Effector memory CD4-positive, alpha-beta T cell (primary cell): ENCODE results near the gene FOXN3.

Experiments
- DNase-seq, 3 donors: peaks; one replicate each; pipeline ENCODE4 v3.0.0-alpha.2; 2020
- H3K27ac ChIP-seq: 2 replicates; pipeline ENCODE4 v1.7.0; 2013; ENCODE audit warnings: mild to moderate bottlenecking, low read length, moderate library complexity; ENCODE audit not compliant: insufficient read depth, poor library complexity, severe bottlenecking
- H3K27me3 ChIP-seq: replicated peaks from 2 replicates; pipeline ENCODE4 v1.7.0; 2013; ENCODE audit warnings: mild to moderate bottlenecking, low read length; ENCODE audit not compliant: insufficient read depth, control insufficient read depth, poor library complexity, severe bottlenecking
- H3K36me3 ChIP-seq: 2 replicates; pipeline ENCODE4 v1.7.0; 2013; ENCODE audit warnings: mild to moderate bottlenecking, low read length, moderate library complexity; ENCODE audit not compliant: control insufficient read depth, insufficient read depth
- H3K4me1 ChIP-seq: 2 replicates; pipeline ENCODE4 v1.7.0; 2013; ENCODE audit warnings: low read length, mild to moderate bottlenecking; ENCODE audit not compliant: control insufficient read depth, insufficient read depth, poor library complexity, severe bottlenecking
- H3K4me3 ChIP-seq: 2 replicates; pipeline ENCODE4 v1.7.0; 2013; ENCODE audit warnings: low read length, low read depth, mild to moderate bottlenecking; ENCODE audit not compliant: insufficient read depth, poor library complexity, severe bottlenecking
- H3K9me3 ChIP-seq: 2 replicates; pipeline ENCODE4 v1.7.0; 2013; ENCODE audit warnings: mild to moderate bottlenecking, low read length, moderate library complexity; ENCODE audit not compliant: control insufficient read depth

The FOXN3 gene

DNA sequence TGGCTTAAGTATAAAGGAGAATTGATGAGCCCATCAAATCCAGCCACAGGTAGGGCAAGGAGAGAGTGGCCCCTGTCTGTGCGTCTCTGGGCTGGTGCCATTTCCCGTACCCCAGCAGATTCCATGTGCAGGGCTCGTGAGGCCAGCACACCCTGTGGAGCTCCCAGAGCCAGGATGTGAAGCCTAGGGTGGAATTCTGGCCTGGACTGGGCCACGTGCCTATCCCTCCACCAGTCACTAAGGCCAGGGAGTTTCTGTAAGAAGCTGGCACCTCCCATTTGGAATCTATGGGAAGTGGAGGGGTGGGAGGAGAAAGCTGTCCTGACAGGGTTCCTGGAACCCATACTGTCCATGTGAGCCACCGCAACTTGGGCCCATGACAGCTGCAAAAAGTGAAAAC, 148.5 kb downstream of the FOXN3 start:
- no peaks in the 10 kb centered on the region for H3K9me3 ChIP-seq
- no peaks in the 10 kb centered on the region for H3K27me3 ChIP-seq
- H3K36me3 ChIP-seq = peaks cover 4% of the 10 kb centered on the region
- peaks cover 2% of the 10 kb centered on the region for H3K4me1 ChIP-seq
- H3K27ac ChIP-seq = no peak overlapping the region
- DNase-seq = no peak
- H3K4me3 ChIP-seq = no peak overlapping the region

DNA sequence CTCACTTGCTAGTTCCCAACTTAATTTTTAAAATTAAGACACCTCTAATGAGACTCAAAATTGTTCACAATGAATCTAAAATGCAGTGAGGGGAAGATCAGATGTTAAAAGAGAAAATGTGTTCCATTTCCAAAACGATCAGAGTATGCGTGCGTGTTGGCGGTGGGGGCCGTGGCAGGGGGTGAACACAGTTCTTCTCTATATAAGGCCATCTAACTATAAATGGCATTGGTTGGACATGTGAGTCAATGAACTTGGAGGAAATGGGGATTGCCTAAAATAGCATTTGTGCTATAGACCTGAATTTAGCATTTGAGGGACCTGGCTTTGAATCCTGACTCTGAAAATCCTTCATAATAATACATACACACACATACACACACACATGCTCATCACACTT, 149.4 kb downstream of the FOXN3 start:
- Histone ChIP-seq H3K27ac (no peak overlapping the region), H3K4me1 (no peaks in the 10 kb centered on the region), H3K9me3 (no peaks in the 10 kb centered on the region), H3K36me3 (peaks cover 4% of the 10 kb centered on the region), H3K27me3 (no peaks in the 10 kb centered on the region), H3K4me3 (no peak overlapping the region)
- no peak for DNase-seq

DNA sequence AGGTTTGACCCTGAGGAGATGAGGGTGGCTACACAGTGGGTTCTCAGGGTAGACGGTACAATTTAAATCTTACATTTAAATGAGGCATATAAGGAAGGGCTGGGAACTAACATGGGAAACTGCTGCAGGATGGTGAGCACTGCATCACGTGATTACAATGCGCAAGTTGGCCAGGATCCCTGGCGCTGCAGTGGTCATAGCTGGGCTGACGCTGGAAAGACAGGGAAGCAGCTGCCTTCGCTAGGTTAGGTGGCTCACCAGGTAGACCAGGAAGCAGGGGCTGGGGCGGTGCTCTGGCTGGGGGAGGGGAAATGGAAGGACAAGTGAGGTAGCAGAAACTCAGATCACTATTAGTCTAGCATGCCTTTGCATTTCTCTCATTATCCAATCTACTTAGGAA, 149.9 kb downstream of the FOXN3 start:
- H3K27me3 ChIP-seq = no peaks in the 10 kb centered on the region
- no peaks in the 10 kb centered on the region for H3K9me3 ChIP-seq
- no peak for DNase-seq
- H3K4me1 ChIP-seq = no peaks in the 10 kb centered on the region
- peaks cover 4% of the 10 kb centered on the region for H3K36me3 ChIP-seq
- no peak overlapping the region for H3K27ac ChIP-seq
- H3K4me3 ChIP-seq = no peak overlapping the region

DNA sequence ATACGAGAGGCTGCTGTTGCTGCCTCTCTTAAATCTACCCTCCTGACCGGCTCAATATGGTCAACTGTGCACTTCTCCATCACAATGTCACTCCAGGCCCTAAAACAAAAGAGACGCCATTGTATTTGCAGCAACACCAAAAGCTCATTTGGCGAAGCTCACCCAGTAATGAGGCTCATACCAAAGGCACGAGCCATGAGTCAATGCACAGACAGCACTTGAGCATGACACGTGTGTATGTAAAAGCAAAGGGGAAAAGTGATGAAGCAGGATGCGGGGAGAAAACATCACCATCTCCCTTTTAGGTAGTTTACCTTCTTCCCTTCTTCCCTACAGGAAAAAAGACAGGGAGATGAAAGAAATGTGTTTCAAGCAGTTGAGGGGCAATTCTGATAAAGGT, 150.3 kb downstream of the FOXN3 start:
- Histone ChIP-seq H3K4me1 (no peaks in the 10 kb centered on the region), H3K27ac (no peak overlapping the region)
- DNase-seq = no peak

DNA sequence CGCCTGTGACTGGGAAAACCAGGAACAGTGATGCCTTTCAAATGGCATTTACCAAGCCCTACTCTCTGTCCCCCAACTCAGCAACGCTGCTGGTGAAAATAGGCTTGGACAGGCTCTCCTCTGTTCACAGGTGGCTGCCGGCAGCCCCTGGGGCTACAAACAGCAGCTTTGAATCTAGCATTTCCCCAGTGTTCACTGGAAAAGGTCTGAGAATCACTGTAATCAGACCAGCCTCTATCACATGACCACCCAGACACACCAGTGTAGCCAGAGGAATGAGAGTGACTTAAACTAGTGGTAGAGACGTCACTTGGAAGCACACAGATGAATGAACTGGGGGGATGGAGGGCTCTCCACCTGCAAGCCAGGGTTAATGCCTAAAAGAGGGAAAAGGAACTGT, 151.8 kb downstream of the FOXN3 start:
- DNase-seq = no peak

More for the DNA sequence above, 150.3 kb downstream of the FOXN3 start:
- Histone ChIP-seq H3K9me3 (no peaks in the 10 kb centered on the region), H3K4me3 (no peak overlapping the region), H3K27me3 (no peaks in the 10 kb centered on the region), H3K36me3 (peaks cover 4% of the 10 kb centered on the region)

DNA sequence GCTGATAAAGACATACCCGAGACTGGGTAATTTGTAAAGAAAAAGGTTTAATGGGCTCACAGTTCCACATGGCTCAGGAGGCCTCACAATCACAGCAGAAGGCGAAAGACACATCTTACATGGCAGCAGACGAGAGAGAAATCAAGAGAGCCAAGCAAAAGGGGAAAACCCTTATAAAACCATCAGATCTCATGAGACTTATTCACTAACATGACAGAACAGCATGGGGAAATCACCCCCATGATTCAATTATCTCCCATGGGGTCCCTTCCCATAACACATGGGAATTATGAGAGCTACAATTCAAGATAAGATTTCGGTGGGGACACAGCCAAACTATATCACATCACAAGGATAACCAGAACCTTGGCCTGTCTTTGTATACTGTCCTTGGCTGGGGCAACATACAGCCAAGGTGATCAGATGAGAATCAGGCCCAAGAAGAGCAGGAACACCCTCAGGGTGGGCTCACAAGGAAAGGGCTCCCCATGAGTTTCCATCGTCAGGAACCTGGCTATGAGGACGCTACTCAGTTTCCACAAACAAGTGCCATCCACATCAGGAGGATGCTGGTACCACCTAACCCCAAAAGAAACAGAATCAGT, 152.7 kb downstream of the FOXN3 start:
- Histone ChIP-seq H3K27ac (no peak overlapping the region), H3K4me1 (no peaks in the 10 kb centered on the region), H3K9me3 (no peaks in the 10 kb centered on the region), H3K36me3 (peaks cover 4% of the 10 kb centered on the region), H3K4me3 (no peak overlapping the region), H3K27me3 (no peaks in the 10 kb centered on the region)
- DNase-seq = no peak

More for the DNA sequence above, 151.8 kb downstream of the FOXN3 start:
- Histone ChIP-seq H3K36me3 (peaks cover 4% of the 10 kb centered on the region), H3K27ac (no peak overlapping the region), H3K27me3 (no peaks in the 10 kb centered on the region), H3K9me3 (no peaks in the 10 kb centered on the region), H3K4me1 (no peaks in the 10 kb centered on the region), H3K4me3 (no peak overlapping the region)

DNA sequence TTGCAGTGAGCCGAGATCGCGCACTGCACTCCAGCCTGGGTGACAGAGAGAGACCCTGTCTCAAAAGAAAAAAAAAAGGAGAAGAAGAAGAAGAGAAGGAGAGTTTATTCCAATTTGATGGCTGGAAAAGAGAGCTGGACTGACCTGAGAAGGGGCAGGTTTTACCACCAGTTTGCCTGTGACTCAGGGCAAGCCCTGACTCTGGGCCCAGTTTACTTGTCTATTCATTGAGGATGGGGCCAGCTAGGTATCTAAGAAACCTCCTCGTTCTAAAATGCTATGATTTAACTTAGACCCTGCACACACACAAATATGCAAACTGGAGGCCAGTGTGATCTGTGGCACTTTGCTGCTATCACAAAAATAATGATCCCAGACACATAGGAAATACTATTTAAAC, 155.0 kb downstream of the FOXN3 start:
- DNase-seq = no peak
- peaks cover under 1% of the 10 kb centered on the region for H3K36me3 ChIP-seq

DNA sequence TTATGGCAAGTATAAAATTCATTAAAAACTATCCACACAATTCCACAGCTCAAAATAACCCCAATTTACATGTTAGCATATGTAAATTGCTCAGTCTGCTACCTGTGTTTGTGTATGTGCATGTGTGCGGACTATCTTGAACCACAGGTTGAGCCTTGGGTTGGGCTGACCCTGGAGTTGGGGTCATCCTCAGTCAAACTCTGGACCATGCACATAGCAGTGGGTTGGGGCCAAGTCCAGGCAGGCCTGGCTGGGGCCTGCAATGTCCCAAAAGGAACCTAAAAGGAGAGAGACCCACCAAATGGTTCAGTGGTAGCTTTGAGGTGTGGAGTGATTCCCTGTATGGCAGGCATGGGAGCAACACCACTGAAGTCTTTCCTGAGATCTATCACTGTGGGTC, 156.1 kb downstream of the FOXN3 start:
- H3K27me3 ChIP-seq = no peaks in the 10 kb centered on the region
- H3K4me1 ChIP-seq = no peaks in the 10 kb centered on the region
- no peak overlapping the region for H3K4me3 ChIP-seq
- H3K27ac ChIP-seq = no peak overlapping the region
- no peaks in the 10 kb centered on the region for H3K36me3 ChIP-seq
- H3K9me3 ChIP-seq = no peaks in the 10 kb centered on the region
- DNase-seq = no peak

More for the DNA sequence above, 155.0 kb downstream of the FOXN3 start:
- Histone ChIP-seq H3K27me3 (no peaks in the 10 kb centered on the region), H3K4me3 (no peak overlapping the region), H3K27ac (no peak overlapping the region), H3K4me1 (no peaks in the 10 kb centered on the region), H3K9me3 (no peaks in the 10 kb centered on the region)

DNA sequence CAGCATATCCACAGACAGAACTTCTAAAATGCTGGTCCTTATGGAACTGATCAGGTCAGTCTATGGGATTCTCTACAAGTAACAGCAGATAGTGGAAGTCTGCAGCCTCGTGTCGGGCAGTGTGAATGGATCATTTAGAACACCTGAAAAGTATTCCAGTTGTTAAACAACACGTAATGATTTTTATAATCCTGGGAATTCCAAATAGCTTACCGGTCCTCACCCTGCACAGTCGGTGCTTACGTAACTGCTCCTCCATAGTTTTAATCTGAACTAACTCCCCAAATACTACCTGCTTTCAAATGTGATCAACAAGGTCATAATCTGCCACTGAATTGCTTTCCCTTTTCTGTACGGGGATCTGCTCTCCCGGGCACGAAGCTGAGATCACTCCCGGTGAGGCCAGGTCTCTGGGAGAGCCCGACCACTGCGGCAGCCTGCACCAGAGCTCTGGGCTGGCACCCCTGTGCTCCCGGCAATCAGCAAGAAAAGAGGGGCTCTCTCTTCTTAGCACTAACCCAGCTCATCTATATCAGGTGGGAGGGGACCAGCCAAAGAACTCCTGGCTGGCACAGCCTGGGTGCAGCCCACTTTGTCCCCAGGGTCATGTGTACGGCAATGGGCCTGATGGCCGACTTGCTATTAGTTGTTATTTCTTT, 157.0 kb downstream of the FOXN3 start:
- Histone ChIP-seq H3K4me1 (no peaks in the 10 kb centered on the region), H3K36me3 (no peaks in the 10 kb centered on the region), H3K9me3 (no peaks in the 10 kb centered on the region), H3K4me3 (no peak overlapping the region), H3K27ac (no peak overlapping the region), H3K27me3 (no peaks in the 10 kb centered on the region)
- no peak for DNase-seq

DNA sequence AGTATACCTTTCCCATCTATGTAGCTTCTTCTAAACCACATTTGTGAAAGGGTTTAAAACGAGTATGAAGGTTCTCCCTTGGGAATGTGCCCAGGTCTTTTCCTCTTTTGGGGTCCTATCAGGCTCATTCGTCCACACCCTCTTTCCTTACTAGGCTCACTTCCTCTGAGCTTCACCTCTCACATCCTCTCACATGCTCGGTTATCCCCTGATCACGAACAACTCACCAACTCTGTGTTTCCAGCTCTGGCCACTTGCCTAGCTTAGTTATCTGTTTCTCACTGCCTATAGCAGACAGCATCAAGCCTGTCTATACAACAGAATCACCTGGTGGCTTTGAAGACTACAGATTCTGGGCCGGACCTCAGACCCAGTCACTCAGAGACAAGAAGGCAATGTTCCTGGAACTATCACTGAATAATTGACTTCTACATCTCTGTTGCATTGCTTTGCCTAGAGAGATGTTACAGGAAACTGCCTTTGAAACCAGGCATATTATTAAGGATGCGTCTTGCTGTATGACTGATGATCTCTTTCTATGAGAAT, 158.2 kb downstream of the FOXN3 start:
- no peak overlapping the region for H3K4me3 ChIP-seq
- H3K9me3 ChIP-seq = no peaks in the 10 kb centered on the region
- H3K27me3 ChIP-seq = no peaks in the 10 kb centered on the region
- no peak for DNase-seq
- no peak overlapping the region for H3K27ac ChIP-seq
- no peaks in the 10 kb centered on the region for H3K4me1 ChIP-seq
- H3K36me3 ChIP-seq = no peaks in the 10 kb centered on the region
